GM20000 (cell line): ENCODE data around the gene CAMK1D.

ENCODE experiments used
- DNase-seq: peaks from one replicate; pipeline ENCODE4 v3.0.0; 2012; ENCODE audit warnings: low spot score
- CTCF ChIP-seq: IDR thresholded peaks from 2 replicates; pipeline ENCODE4 v1.5.1; 2012; ENCODE audit warnings: mild to moderate bottlenecking, control low read depth; ENCODE audit errors: extremely low read depth, missing control alignments

The CAMK1D gene

GRCh38 chr10:12587451-12587888 lies 238.1 kb downstream of the CAMK1D start:
- no peak for DNase-seq
- TF ChIP-seq CTCF: no peak

- no peak for DNase-seq
- no peak for TF ChIP-seq CTCF
Observed at GRCh38 chr10:12588091-12588860, 238.9 kb downstream of the CAMK1D start.

GRCh38 chr10:12589291-12589690 lies 239.9 kb downstream of the CAMK1D start:
- TF ChIP-seq CTCF: no peak
- peak; percentile 32 for DNase-seq

GRCh38 chr10:12589791-12590190 lies 240.4 kb downstream of the CAMK1D start:
- no peak for TF ChIP-seq CTCF
- no peak for DNase-seq

- TF ChIP-seq CTCF: no peak
- DNase-seq: no peak
Observed at GRCh38 chr10:12590675-12591659, 241.6 kb downstream of the CAMK1D start.

- DNase-seq: no peak
- TF ChIP-seq CTCF: no peak
Observed at GRCh38 chr10:12592967-12593366, 243.6 kb downstream of the CAMK1D start.

- DNase-seq: no peak
- no peak for TF ChIP-seq CTCF
Observed at GRCh38 chr10:12594448-12594944, 245.1 kb downstream of the CAMK1D start.
